PFSK-1 (cell line): Measurements from ENCODE around the gene C1QTNF12.

ENCODE experiments used
- POLR2AphosphoS5 ChIP-seq: IDR thresholded peaks from 2 replicates; pipeline ENCODE4 v1.6.1; 2012; ENCODE audit warnings: low read depth, mild to moderate bottlenecking, control low read depth, low read length, moderate library complexity
- TAF1 ChIP-seq: IDR thresholded peaks from 2 replicates; pipeline ENCODE4 v1.6.1; 2012; ENCODE audit warnings: low read length, control low read depth, borderline replicate concordance; ENCODE audit not compliant: insufficient read depth

- TF ChIP-seq POLR2AphosphoS5 (no peak), TAF1 (no peak)
Measured at GRCh38 chr1:1280782-1281481, 34.4 kb upstream of the C1QTNF12 start.
